Astrocyte of the hippocampus (primary cell): ENCODE data around the gene BUB1B.

ENCODE experiments used
- DNase-seq: peaks from one replicate; pipeline ENCODE4 v3.0.0; 2011; ENCODE audit warnings: low read depth, low spot score

The BUB1B gene

DNA sequence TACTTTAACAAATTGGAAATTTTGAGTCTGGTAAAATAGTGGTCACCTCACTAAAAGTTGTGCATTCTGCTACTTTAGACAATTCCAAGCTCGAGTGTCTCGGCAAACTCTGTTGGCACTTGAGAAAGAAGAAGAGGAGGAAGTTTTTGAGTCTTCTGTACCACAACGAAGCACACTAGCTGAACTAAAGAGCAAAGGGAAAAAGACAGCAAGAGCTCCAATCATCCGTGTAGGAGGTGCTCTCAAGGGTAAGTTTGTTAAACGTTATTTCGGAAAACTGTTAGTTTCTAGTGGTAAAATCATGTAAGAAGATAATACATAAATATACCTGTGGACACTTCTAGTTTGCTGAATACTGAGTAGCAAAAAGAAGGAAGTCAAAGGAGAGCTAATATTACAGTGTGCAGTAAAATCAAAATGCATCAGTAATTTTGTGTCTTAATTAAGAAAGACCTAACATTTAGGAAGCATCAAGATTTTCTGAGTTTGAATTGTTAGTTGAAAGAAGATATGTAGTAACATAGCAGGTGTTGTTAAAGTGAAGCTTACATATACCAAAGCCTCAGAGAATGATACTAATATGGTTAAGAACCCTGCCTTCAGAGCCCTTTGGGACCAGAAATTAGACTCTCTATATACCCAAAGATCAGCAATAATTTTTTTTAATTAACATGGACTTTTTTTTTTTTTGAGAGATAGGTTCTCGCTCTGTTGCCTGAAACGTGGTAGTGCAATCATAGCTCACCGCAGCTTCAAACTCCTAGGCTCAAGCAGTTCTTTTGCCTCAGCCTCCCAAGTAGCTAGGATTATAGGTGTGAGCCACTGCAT is 23.0 kb downstream of the BUB1B start:
- DNase-seq: no peak

- DNase-seq: peak; percentile 16
These were observed 29.7 kb downstream of the BUB1B start for GRCh38 chr15:40190591-40190990.

- DNase-seq: peak; percentile 62
These were observed 32.1 kb downstream of the BUB1B start for GRCh38 chr15:40192942-40193341.

GRCh38 chr15:40197434-40197833 is 36.6 kb downstream of the BUB1B start:
- DNase-seq: no peak

DNA sequence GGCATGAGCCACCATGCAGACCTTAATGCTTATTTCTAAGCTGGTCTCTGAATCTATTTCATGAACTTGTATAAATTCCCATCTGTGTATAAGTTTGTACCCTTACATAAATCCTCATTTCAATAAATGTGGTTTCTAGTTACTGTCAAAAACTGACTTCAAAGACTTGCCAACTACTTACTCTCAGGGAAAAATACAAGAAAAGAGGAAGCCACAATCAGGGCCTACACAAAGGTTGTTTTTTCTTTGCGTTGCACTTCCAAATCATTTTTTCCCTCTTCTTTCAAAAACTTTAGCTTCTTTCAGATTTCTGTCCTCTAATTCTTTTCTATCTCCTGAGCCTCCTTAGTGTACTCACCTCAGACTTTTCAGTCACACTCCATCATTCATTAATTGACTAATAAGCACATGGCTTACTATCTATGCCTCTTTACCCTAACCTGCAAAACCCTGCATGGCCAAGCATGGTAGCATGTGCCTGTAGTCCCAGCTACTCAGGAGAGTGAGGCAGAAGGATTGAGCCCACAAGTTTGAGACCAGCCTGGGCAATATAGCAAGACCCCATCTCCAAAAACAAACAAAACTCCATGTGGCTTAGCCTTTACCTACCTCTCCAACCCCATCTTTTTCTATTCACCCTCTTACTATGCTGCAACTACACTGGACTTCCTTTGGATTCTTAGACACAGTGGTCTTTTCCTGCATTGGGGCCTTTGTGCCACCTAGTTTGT is 37.7 kb downstream of the BUB1B start:
- DNase-seq: no peak

DNA sequence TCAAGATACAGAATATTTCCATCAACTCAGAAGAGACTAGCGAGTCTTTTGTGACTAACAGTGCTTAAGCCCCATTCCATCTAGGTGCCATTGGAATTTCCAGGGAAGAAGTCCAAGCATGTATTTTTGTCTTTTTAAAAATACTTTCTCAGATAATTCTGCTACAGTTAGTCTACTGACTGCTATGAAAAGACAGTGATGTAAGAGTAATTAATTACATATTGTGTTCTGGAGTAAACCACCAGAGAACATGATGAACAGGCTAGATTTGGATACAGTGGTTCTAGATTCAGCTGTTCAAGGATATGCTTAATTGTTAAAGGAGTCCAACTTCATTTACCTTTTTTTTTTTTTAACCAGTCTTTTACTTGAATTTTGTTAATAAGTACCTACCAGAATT is 43.2 kb downstream of the BUB1B start:
- DNase-seq: no peak

- peak; percentile 85 for DNase-seq
These were observed 56.4 kb downstream of the BUB1B start for GRCh38 chr15:40217166-40217824.

DNA sequence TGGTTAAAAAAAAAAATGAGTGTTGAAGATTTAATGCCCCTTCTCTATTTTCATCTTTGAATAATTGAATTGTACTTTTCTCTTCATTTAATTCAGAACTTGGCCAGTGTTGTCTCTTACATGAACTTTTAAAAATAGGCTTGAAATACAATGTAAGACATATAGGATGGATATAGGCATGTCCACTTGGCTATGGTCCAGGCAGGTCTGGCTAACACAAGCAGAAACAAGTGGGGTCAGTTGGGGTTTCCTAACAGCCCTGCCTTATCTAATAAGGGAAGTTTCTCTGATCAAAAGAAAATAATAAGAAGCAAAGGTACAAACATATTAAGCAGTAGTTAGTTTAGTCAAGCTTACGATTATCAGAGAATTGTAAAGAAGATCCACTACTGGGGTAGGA is 58.9 kb downstream of the BUB1B start:
- no peak for DNase-seq

GRCh38 chr15:40222131-40222530 is 61.3 kb downstream of the BUB1B start:
- no peak for DNase-seq

DNA sequence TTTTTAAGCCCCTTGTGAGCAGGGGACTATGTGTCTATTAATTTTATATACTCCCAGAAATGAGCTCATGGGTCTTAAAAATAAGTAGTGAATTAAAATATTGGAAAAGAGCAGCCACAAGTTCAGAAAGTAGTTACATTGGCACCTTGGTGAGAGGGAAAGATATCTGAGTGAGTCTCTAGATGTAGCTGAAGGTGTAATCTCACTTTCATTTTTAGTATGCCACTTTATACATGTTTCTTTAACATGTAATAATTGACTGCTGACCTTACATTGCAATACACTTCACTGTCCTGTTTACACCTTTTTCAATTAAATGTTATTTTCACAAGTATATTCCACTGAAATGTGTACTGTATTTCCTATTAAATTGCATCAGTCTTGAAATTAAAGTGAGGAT is 65.9 kb downstream of the BUB1B start:
- no peak for DNase-seq

DNA sequence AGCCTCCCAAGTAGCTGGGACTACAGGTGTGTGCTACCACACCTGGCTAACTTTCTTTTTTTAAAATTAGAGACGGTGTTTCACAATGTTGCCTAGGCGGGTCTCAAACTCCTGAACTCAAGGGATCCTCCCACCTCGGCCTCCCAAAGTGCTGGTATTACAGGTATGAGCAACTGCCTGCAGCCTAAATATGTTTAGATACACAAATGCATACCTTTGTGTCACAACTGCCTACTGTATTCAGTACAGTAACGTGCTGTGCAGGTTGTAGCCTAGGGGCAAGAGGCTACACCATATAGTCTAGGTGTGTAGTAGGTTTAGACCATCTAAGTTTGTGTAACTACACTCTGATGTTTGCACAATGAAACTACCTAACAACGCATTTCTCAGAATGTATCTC is 68.4 kb downstream of the BUB1B start:
- DNase-seq: no peak

DNA sequence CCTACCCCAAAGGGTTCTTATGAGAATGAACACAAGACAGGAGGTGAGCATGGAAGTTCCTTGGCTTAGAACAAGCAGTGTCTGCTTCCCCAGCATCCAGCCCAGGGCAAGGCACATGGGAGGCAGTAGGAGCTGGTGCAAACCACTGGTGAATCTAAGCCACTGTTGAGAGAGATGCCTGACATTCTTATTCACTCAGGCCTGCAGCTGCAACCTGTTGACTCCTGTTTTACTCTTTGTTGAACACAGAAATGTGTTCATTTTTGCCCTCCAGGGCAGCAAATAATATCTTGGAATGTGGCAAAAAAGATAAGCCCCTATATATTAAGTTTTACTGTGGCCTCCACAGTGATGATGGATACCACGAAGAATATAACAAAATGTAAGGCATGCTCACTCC is 69.1 kb downstream of the BUB1B start:
- no peak for DNase-seq

- DNase-seq: peak; percentile 59
These were observed 71.8 kb downstream of the BUB1B start for GRCh38 chr15:40232625-40233070.

DNA sequence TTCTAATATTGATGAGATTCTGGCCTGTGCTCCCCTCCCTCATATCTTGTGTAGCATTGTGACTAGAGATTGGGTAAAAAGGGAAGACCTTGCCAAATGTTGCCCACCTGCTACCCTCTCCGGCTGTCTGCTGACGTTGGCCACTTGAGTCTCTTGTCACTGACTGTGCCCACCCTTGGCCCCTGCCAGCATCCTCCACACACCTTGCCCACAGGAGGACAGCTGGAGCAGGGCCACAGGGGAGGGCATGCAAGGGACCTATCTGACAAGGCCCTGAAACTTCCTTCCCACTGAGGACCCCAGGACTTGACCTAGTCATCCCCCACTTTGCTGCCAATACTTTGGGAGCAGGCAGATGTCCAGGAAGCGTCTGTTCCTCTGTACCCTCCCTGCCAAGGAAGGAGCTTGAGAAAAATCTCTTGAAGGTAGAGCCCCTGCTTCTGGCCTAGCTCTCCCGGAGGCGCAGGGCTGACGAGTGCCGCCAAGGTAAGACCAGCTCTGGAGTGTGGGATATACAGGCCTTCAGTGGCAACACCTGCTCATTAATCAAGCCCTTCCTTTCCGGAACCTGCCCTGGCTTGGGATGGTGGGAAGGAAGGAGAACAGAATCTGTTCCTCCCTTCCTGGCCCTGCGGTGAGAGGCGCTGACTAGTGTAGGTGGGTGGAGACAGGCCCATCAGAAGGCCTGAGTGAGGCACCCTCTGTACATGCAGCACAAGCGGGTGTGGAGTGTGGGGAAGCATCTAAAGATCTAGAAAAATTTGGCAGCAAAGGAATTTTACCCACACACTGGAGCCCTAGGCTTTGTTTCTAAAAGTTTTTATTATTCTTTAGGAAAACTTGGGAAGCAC is 73.1 kb downstream of the BUB1B start:
- no peak for DNase-seq

- peak; percentile 50 for DNase-seq
These were observed 73.9 kb downstream of the BUB1B start for GRCh38 chr15:40234783-40235182.

DNA sequence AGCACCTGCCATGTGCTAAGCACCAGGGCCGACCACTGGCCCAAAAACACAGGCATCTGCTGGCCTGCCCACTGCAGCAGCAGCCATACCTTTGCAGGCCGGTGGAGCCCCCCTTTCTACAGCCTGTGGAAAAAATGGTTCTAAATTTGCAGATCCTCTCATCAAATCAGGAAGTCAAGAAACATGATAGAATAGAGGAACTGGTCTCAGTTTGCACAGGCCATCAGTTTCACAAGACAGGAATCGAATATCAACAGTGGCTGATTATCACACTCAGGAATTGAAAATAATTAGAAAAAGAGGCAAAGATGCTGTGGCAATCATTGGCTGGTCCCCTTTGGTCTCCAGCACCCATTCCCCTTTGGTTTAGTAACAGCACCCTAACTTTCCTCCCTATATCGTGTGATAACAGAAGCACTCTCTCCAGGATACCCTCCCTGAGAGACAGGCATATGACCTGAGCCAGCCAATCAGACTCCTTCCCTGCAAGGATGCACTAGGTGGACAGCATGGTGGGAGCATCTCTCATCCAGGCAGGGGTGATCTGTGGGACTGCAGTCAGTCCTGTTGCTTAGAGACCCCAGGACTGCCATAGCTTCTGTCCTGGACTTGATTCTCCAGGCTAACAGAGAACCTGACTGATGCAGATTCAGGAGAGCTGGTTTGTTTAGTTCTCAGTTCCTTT is 74.5 kb downstream of the BUB1B start:
- DNase-seq: no peak

DNA sequence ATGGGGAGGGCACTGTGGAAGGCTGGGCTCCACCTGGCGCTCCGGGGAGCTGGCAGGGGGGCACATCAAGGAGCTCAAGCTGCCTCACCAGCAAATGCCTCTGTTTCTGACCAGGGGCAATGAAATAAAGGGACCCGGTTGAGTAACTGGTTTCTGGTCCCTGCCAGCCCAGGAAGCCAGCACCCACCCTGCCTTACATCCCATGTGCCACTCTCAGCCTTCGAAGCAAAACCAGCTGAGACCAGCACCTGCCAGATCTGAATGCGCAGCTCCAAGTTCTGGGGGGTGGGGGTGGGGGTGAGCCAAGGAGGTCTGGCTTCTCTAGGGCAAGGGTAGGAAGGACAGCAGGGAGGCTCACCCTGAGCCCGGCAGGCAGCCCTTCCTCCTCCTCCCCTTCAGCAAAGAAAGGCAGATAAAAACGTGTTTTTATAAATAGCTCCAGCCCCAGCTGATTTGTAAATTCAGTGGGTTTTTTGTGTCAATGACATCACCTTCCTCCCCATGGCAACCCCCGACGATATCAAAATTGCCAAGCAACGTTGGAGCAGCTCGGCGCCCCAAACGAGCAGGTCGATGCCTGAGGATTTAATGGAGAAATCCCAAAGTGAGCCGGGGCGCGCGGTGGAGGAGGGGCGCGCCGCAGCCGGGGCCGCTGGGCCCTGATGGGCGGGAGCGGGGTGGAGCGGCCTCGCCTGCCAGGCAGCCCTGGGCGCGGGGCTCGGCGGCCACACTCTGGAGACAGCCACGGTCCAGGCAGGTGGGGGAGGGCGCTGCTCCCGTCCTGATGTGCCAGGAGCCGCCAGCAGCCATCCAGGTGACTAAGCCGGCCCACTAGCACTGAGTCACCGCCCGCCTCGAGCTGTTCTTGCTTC is 77.9 kb downstream of the BUB1B start, which contains the start of gene PAK6:
PAK6 (plus strand) TSS at position 532 of the 872 bp plus-strand sequence. CDS start 25,723 bp downstream, outside the sequence.
- DNase-seq: peak; percentile 85

DNA sequence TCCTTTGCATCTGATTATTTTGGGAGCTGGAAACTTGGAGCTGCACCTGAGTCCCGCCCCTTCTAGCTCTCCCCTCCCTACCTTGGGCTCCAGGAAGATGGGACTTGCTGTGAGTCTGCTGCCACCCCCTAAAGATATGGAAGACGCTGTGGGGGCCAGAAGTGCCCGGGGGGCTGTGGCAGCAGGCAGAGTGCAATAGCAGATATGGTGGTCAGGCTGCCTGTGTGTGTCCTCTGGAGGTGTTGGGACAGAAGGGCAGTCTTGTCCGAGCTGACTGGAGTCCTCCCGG is 78.5 kb downstream of the BUB1B start:
- DNase-seq: no peak

GRCh38 chr15:40239693-40240618 is 79.1 kb downstream of the BUB1B start:
- no peak for DNase-seq
